WTC11 (cell line): ENCODE results near the gene PNPLA8.

ENCODE experiments used
- ATF3 ChIP-seq: sonication (generic); formaldehyde crosslinking; conservative IDR thresholded peaks from 2 replicates; pipeline ENCODE4 v1.8.1; 2022; ENCODE audit warnings: mild to moderate bottlenecking, missing genetic modification reagents
- CREM ChIP-seq: sonication (generic); formaldehyde crosslinking; IDR thresholded peaks from 2 replicates; pipeline ENCODE4 v1.8.1; 2022; ENCODE audit warnings: mild to moderate bottlenecking, missing genetic modification reagents, moderate library complexity
- CTCF ChIP-seq: fragments of 200-600 bp; IDR thresholded peaks from 2 replicates; pipeline ENCODE4 v1.8.0; 2022; ENCODE audit warnings: antibody characterized with exemption
- ELF4 ChIP-seq: sonication (generic); formaldehyde crosslinking; IDR thresholded peaks from 2 replicates; pipeline ENCODE4 v1.8.1; 2022; ENCODE audit warnings: low read depth, mild to moderate bottlenecking, moderate library complexity, missing genetic modification reagents
- MAX ChIP-seq: sonication (generic); formaldehyde crosslinking; IDR thresholded peaks from 2 replicates; pipeline ENCODE4 v1.8.0; 2022; ENCODE audit warnings: mild to moderate bottlenecking, missing genetic modification reagents
- MYBL2 ChIP-seq: sonication (generic); formaldehyde crosslinking; IDR thresholded peaks from 2 replicates; pipeline ENCODE4 v1.8.1; 2023; ENCODE audit warnings: mild to moderate bottlenecking, moderate library complexity, missing genetic modification reagents
- NFATC4 ChIP-seq: fragments of 250-450 bp; sonication (Bioruptor Pico); IDR thresholded peaks from 2 replicates; pipeline ENCODE4 v1.9.0; 2021; ENCODE audit warnings: mild to moderate bottlenecking
- NFE2L1 ChIP-seq: sonication (generic); formaldehyde crosslinking; IDR thresholded peaks from 2 replicates; pipeline ENCODE4 v1.8.1; 2023; ENCODE audit warnings: missing genetic modification reagents
- NR1H2 ChIP-seq: sonication (generic); formaldehyde crosslinking; IDR thresholded peaks from 2 replicates; pipeline ENCODE4 v1.9.0; 2021; ENCODE audit warnings: mild to moderate bottlenecking, moderate library complexity, missing genetic modification reagents
- USF2 ChIP-seq: sonication (generic); formaldehyde crosslinking; IDR thresholded peaks from 2 replicates; pipeline ENCODE4 v1.8.1; 2023; ENCODE audit warnings: mild to moderate bottlenecking, missing genetic modification reagents, moderate library complexity
- ZNF138 ChIP-seq: sonication (generic); formaldehyde crosslinking; conservative IDR thresholded peaks from 2 replicates; pipeline ENCODE4 v1.8.1; 2022; ENCODE audit warnings: mild to moderate bottlenecking, moderate library complexity, missing genetic modification reagents
- ZSCAN18 ChIP-seq: fragments of 250-450 bp; sonication (Bioruptor Pico); IDR thresholded peaks from 2 replicates; pipeline ENCODE4 v2.1.2; 2022; ENCODE audit warnings: mild to moderate bottlenecking, moderate library complexity
- TF ChIP-seq, protein P1 (sequence below): sonication (generic); formaldehyde crosslinking; IDR thresholded peaks from 2 replicates; pipeline ENCODE4 v1.8.1; 2023; ENCODE audit warnings: mild to moderate bottlenecking, missing genetic modification reagents

GRCh38 chr7:108515013-108515412, 10.9 kb downstream of the PNPLA8 start:
- TF ChIP-seq USF2 (no peak), CTCF (no peak), NFATC4 (CRISPR knock-in tag) (no peak), NFE2L1 (no peak), ZNF138 (CRISPR knock-in tag) (no peak), CREM (no peak), MAX (CRISPR knock-in tag) (no peak), MYBL2 (CRISPR knock-in tag) (no peak), ZSCAN18 (CRISPR knock-in tag) (no peak), ELF4 (CRISPR knock-in tag) (no peak), NR1H2 (CRISPR knock-in tag) (no peak), ATF3 (no peak)
- TF ChIP-seq, protein P1, sequence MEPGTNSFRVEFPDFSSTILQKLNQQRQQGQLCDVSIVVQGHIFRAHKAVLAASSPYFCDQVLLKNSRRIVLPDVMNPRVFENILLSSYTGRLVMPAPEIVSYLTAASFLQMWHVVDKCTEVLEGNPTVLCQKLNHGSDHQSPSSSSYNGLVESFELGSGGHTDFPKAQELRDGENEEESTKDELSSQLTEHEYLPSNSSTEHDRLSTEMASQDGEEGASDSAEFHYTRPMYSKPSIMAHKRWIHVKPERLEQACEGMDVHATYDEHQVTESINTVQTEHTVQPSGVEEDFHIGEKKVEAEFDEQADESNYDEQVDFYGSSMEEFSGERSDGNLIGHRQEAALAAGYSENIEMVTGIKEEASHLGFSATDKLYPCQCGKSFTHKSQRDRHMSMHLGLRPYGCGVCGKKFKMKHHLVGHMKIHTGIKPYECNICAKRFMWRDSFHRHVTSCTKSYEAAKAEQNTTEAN, result no peak
